Ishikawa (cell line): ENCODE results near the gene NR1H2.

Source experiments
- CEBPB ChIP-seq: IDR thresholded peaks from 2 replicates; pipeline ENCODE4 v1.6.1; 2012
- CREB1 ChIP-seq: IDR thresholded peaks from 2 replicates; pipeline ENCODE4 v1.6.1; 2012; ENCODE audit warnings: low read depth
- EGR1 ChIP-seq: IDR thresholded peaks from 2 replicates; pipeline ENCODE4 v1.6.1; 2012
- EP300 ChIP-seq: IDR thresholded peaks from 2 replicates; pipeline ENCODE4 v1.6.1; 2012; ENCODE audit warnings: borderline replicate concordance
- FOXM1 ChIP-seq: IDR thresholded peaks from 2 replicates; pipeline ENCODE4 v1.6.1; 2012; ENCODE audit warnings: low read depth, borderline replicate concordance
- MAX ChIP-seq: IDR thresholded peaks from 2 replicates; pipeline ENCODE4 v1.6.1; 2012
- NFIC ChIP-seq: IDR thresholded peaks from 2 replicates; pipeline ENCODE4 v1.6.1; 2012
- RAD21 ChIP-seq: IDR thresholded peaks from 2 replicates; pipeline ENCODE4 v1.6.1; 2012; ENCODE audit warnings: low read depth
- REST ChIP-seq: IDR thresholded peaks from 2 replicates; pipeline ENCODE4 v1.6.1; 2012; ENCODE audit warnings: low read depth, mild to moderate bottlenecking
- TAF1 ChIP-seq: IDR thresholded peaks from 2 replicates; pipeline ENCODE4 v1.6.1; 2012; ENCODE audit warnings: low read depth, mild to moderate bottlenecking
- TCF12 ChIP-seq: IDR thresholded peaks from 2 replicates; pipeline ENCODE4 v1.6.1; 2012; ENCODE audit warnings: low read depth
- TEAD4 ChIP-seq: IDR thresholded peaks from 2 replicates; pipeline ENCODE4 v1.6.1; 2012
- USF1 ChIP-seq: IDR thresholded peaks from 2 replicates; pipeline ENCODE4 v1.6.1; 2012
- YY1 ChIP-seq: IDR thresholded peaks from 2 replicates; pipeline ENCODE4 v1.6.1; 2012; ENCODE audit warnings: low read depth
- ZBTB7A ChIP-seq: IDR thresholded peaks from 2 replicates; pipeline ENCODE4 v1.6.1; 2012; ENCODE audit warnings: low read depth

Gene NR1H2

GRCh38 chr19:50422397-50423278 is 46.4 kb downstream of the NR1H2 start:
- TF ChIP-seq RAD21 (no peak), TEAD4 (no peak), NFIC (no peak), REST (no peak), TCF12 (no peak), USF1 (no peak), YY1 (no peak), TAF1 (no peak), CEBPB (no peak)

- TF ChIP-seq TAF1 (no peak), TCF12 (no peak), RAD21 (no peak), USF1 (no peak), EP300 (no peak), CEBPB (no peak), MAX (no peak), TEAD4 (no peak), ZBTB7A (no peak), EGR1 (no peak)
Measured at GRCh38 chr19:50423279-50424113, 47.2 kb downstream of the NR1H2 start.

GRCh38 chr19:50425581-50425980 is 49.3 kb downstream of the NR1H2 start:
- TF ChIP-seq TCF12 (no peak), ZBTB7A (no peak), FOXM1 (no peak), YY1 (no peak)

GRCh38 chr19:50427318-50427925 is 51.2 kb downstream of the NR1H2 start:
- no peak for TF ChIP-seq FOXM1
- TF ChIP-seq TEAD4, result no peak
- TF ChIP-seq EGR1, result no peak
- no peak for TF ChIP-seq CREB1
- no peak for TF ChIP-seq TAF1
- no peak for TF ChIP-seq YY1
- TF ChIP-seq ZBTB7A, result no peak

- TF ChIP-seq EGR1 (no peak), MAX (peak; percentile 15; the same call in 1 of the 2 replicates), USF1 (no peak), CREB1 (no peak), TAF1 (no peak), ZBTB7A (no peak), EP300 (no peak), YY1 (no peak)
Measured at GRCh38 chr19:50427997-50428425, 51.8 kb downstream of the NR1H2 start.

GRCh38 chr19:50428772-50429463 is 52.7 kb downstream of the NR1H2 start:
- TF ChIP-seq YY1, result no peak
- TF ChIP-seq EGR1, result no peak
- no peak for TF ChIP-seq FOXM1
- TF ChIP-seq TEAD4, result no peak
- no peak for TF ChIP-seq REST
- TF ChIP-seq TAF1, result no peak
- TF ChIP-seq NFIC, result no peak
- no peak for TF ChIP-seq TCF12
- no peak for TF ChIP-seq RAD21
- TF ChIP-seq CREB1, result no peak
